Measurements from ENCODE around the gene NUP50. TPM values are rescaled to one million over a fixed set of nuclear protein-coding genes. Genes with fewer than 3 reads are reported as not detected.

Gene NUP50
- total and polyA plus RNA-seq, 2 of the 13 experiments (the other 11 are each of a cell fraction or from before 2014, with no cell fraction given) = 14.2 to 52.4 TPM

DNA sequence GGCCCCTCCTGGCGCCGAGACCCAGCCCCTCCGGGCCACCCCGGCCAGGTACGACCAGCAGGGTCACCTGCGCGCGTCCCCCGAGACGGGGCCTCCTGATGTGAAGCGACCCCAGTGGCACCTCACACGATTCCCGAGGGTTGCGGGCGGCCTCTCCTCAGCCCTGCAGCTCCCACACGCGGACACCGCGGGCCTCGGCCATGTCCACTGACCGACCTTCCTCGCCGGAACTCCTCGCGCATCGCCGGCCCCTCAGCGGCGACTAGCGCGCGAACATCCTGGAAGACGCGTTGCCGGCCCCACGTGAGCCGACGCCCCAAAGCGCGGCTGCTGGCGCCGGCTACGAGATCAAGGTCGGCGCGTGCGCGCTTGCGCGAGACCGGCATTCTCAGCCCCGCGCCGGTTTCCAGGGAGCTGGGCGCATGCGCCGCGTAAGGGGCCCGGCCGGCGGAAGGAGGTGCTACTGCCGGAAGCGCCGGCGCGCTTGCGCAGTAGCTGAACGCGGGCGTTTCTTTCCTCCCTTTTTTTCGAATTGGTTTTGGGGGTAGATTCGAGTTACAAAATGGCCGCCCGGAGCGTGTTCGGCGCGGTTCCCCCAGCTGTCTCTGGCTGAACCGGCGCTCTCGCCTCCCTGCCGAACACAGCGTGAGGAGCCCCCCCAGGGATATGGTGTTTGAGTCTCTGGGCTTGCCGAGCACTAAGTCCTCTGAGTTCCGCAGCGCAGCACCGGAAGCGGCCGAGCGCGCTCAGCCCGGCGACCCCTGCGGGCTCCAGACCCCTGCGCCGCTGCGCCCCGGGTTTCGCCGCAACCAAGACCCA is at the start of gene NUP50 (continued):
- TF ChIP-seq, protein P1, sequence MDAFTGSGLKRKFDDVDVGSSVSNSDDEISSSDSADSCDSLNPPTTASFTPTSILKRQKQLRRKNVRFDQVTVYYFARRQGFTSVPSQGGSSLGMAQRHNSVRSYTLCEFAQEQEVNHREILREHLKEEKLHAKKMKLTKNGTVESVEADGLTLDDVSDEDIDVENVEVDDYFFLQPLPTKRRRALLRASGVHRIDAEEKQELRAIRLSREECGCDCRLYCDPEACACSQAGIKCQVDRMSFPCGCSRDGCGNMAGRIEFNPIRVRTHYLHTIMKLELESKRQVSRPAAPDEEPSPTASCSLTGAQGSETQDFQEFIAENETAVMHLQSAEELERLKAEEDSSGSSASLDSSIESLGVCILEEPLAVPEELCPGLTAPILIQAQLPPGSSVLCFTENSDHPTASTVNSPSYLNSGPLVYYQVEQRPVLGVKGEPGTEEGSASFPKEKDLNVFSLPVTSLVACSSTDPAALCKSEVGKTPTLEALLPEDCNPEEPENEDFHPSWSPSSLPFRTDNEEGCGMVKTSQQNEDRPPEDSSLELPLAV (CRISPR knock-in tag; conservative IDR thresholded peaks at IDR 0.05; ENCODE audit: low read depth) = no peak
- TF ChIP-seq ZNF614 (CRISPR knock-in tag; IDR thresholded peaks at IDR 0.05; ENCODE audit: borderline replicate concordance) = peak; percentile 36; the same call in 1 of the 2 replicates
- peak; percentile 56; the same call in 1 of the 2 replicates for TF ChIP-seq SPEN (CRISPR knock-in tag; IDR thresholded peaks at IDR 0.05; ENCODE audit: low read depth)
- peak; percentile 91 for TF ChIP-seq KLF15 (CRISPR knock-in tag; IDR thresholded peaks at IDR 0.05; ENCODE audit: borderline replicate concordance)
- TF ChIP-seq POLR2AphosphoS2 (IDR thresholded peaks at IDR 0.05; ENCODE audit: low read depth, low read length) = no peak
- peak; percentile 69; the same call in 1 of the 2 replicates for TF ChIP-seq ZNF333 (CRISPR knock-in tag; IDR thresholded peaks at IDR 0.05; ENCODE audit: borderline replicate concordance)
- TF ChIP-seq ZMYM2 (CRISPR knock-in tag; IDR thresholded peaks at IDR 0.05) = no peak
- TF ChIP-seq, protein P2, sequence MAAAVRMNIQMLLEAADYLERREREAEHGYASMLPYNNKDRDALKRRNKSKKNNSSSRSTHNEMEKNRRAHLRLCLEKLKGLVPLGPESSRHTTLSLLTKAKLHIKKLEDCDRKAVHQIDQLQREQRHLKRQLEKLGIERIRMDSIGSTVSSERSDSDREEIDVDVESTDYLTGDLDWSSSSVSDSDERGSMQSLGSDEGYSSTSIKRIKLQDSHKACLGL (CRISPR knock-in tag; IDR thresholded peaks at IDR 0.05) = peak; percentile 98
- TF ChIP-seq ZBTB20 (CRISPR knock-in tag; IDR thresholded peaks at IDR 0.05; ENCODE audit: borderline replicate concordance, low read depth) = peak; percentile 82; the same call in 1 of the 2 replicates
- TF ChIP-seq HHEX (CRISPR knock-in tag; IDR thresholded peaks at IDR 0.05) = 0 out of 2 replicates have a peak, but pooled peaks have one; percentile 53
- TF ChIP-seq, protein P3, sequence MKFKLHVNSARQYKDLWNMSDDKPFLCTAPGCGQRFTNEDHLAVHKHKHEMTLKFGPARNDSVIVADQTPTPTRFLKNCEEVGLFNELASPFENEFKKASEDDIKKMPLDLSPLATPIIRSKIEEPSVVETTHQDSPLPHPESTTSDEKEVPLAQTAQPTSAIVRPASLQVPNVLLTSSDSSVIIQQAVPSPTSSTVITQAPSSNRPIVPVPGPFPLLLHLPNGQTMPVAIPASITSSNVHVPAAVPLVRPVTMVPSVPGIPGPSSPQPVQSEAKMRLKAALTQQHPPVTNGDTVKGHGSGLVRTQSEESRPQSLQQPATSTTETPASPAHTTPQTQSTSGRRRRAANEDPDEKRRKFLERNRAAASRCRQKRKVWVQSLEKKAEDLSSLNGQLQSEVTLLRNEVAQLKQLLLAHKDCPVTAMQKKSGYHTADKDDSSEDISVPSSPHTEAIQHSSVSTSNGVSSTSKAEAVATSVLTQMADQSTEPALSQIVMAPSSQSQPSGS (CRISPR knock-in tag; IDR thresholded peaks at IDR 0.05) = peak; percentile 51; the same call in 1 of the 2 replicates
- TF ChIP-seq GATAD1 (CRISPR knock-in tag; IDR thresholded peaks at IDR 0.05) = peak; percentile 72; the same call in 1 of the 2 replicates
- no peak for TF ChIP-seq ZNF549 (CRISPR knock-in tag; IDR thresholded peaks at IDR 0.05)
- peak; percentile 76; the same call in 1 of the 2 replicates for TF ChIP-seq ZNF737 (CRISPR knock-in tag; IDR thresholded peaks at IDR 0.05; ENCODE audit: borderline replicate concordance)
- peak; percentile 50; the same call in 1 of the 2 replicates for TF ChIP-seq ZMYM3 (CRISPR knock-in tag; IDR thresholded peaks at IDR 0.05)
- peak; percentile 75 for TF ChIP-seq ELF1 (CRISPR knock-in tag; IDR thresholded peaks at IDR 0.05)
- no peak for TF ChIP-seq RCOR2 (CRISPR knock-in tag; IDR thresholded peaks at IDR 0.05)
- no peak for TF ChIP-seq SYNCRIP (IDR thresholded peaks at IDR 0.05; ENCODE audit: insufficient read depth, low read depth, low read length)
- TF ChIP-seq TBP (CRISPR knock-in tag; IDR thresholded peaks at IDR 0.05) = no peak
- peak; percentile 55 for TF ChIP-seq MED8 (CRISPR knock-in tag; IDR thresholded peaks at IDR 0.05; ENCODE audit: insufficient replicate concordance)
- peak; percentile 16; the same call in 1 of the 2 replicates for TF ChIP-seq NFYC (CRISPR knock-in tag; IDR thresholded peaks at IDR 0.05)
- TF ChIP-seq SALL1 (CRISPR knock-in tag; IDR thresholded peaks at IDR 0.05) = peak; percentile 92
- TF ChIP-seq FOXA3 (CRISPR knock-in tag; IDR thresholded peaks at IDR 0.05) = no peak; the same call in 1 of the 2 replicates
- TF ChIP-seq WIZ (CRISPR knock-in tag; IDR thresholded peaks at IDR 0.05) = no peak
- TF ChIP-seq MBD4 (IDR thresholded peaks at IDR 0.05; ENCODE audit: borderline replicate concordance, low read length) = no peak
- peak; percentile 89 for TF ChIP-seq RNF2 (conservative IDR thresholded peaks at IDR 0.05; ENCODE audit: low read depth)
- TF ChIP-seq TOE1 (CRISPR knock-in tag; IDR thresholded peaks at IDR 0.05) = no peak; the same call in 1 of the 2 replicates
- TF ChIP-seq ZFP90 (CRISPR knock-in tag; IDR thresholded peaks at IDR 0.05; ENCODE audit: borderline replicate concordance) = peak; percentile 88; the same call in 1 of the 2 replicates
- TF ChIP-seq MTF1 (CRISPR knock-in tag; IDR thresholded peaks at IDR 0.05) = peak; percentile 45; the same call in 1 of the 2 replicates
